HCT116 (cell line): Measurements from ENCODE around the gene RNGTT.

Experiments
- ATF3 ChIP-seq: IDR thresholded peaks from 2 replicates; pipeline ENCODE4 v1.6.1; 2012
- CEBPB ChIP-seq: IDR thresholded peaks from 2 replicates; pipeline ENCODE4 v1.6.1; 2012; ENCODE audit warnings: low read depth
- CTCF ChIP-seq, 3 experiments: fragments of 200-600 bp in 1 of 3; sonication (generic) in 1 of 3; IDR thresholded peaks in 2 of 3; conservative IDR thresholded peaks in 1 of 3; 2 replicates each; pipeline ENCODE4 v1.5.1; 2012 to 2017; ENCODE audit warnings: low read depth in 2 of 3, low read length in 2 of 3, antibody characterized with exemption in 1 of 3, borderline replicate concordance in 1 of 3, control low read depth in 1 of 3, mild to moderate bottlenecking in 1 of 3, mixed read lengths in 1 of 3, mixed run types in 1 of 3, moderate library complexity in 1 of 3; ENCODE audit not compliant: insufficient read depth in 1 of 3
- EGR1 ChIP-seq: IDR thresholded peaks from 2 replicates; pipeline ENCODE4 v1.6.1; 2012; ENCODE audit warnings: low read depth
- EZH2 ChIP-seq: fragments of 200-600 bp; sonication (generic); IDR thresholded peaks from 2 replicates; pipeline ENCODE4 v1.6.1; 2017; ENCODE audit warnings: antibody characterized with exemption, mixed run types
- EZH2phosphoT487 ChIP-seq: fragments of 200-600 bp; IDR thresholded peaks from 2 replicates; pipeline ENCODE4 v1.6.1; 2018; ENCODE audit warnings: antibody characterized with exemption, borderline replicate concordance
- JUND ChIP-seq: IDR thresholded peaks from 2 replicates; pipeline ENCODE4 v1.6.1; 2012
- POLR2A ChIP-seq: IDR thresholded peaks from 2 replicates; pipeline ENCODE4 v1.7.0; 2011; ENCODE audit warnings: borderline replicate concordance; ENCODE audit not compliant: insufficient read depth, insufficient read length; ENCODE audit errors: extremely low read depth
- SIN3A ChIP-seq: IDR thresholded peaks from 2 replicates; pipeline ENCODE4 v1.6.1; 2012; ENCODE audit warnings: low read depth
- SRF ChIP-seq: IDR thresholded peaks from 2 replicates; pipeline ENCODE4 v1.6.1; 2012; ENCODE audit warnings: low read depth
- YY1 ChIP-seq: IDR thresholded peaks from 2 replicates; pipeline ENCODE4 v1.6.1; 2011; ENCODE audit warnings: low read length, low read depth, moderate library complexity, mild to moderate bottlenecking; ENCODE audit not compliant: insufficient replicate concordance; ENCODE audit errors: extremely low read depth
- TF ChIP-seq, protein P1 (sequence below): IDR thresholded peaks from 2 replicates; pipeline ENCODE4 v1.6.1; 2012
- TF ChIP-seq, protein P2 (sequence below): IDR thresholded peaks from 2 replicates; pipeline ENCODE4 v1.6.1; 2012; ENCODE audit warnings: low read depth

DNA sequence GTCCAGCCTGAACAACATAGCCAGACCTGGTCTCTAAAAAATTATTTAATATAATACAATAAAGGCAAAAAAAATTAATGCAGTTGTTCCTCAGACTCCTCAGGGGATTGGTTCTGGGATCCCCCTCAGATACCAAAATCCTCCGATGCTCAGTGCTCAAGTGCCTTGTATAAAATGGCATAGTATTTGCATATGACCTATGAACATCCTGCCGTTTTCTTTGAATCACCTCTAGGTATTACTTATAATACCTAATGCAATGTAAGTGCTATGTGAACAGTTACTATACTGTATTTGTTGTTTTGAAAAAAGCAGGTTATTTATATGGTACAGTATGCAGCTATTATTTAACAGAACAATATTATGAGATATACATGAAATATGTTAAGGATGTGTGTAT is 43.3 kb downstream of the RNGTT start:
- TF ChIP-seq, protein P1, sequence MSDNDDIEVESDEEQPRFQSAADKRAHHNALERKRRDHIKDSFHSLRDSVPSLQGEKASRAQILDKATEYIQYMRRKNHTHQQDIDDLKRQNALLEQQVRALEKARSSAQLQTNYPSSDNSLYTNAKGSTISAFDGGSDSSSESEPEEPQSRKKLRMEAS, result no peak
- TF ChIP-seq YY1 (no peak), CTCF (IDR thresholded peaks at IDR 0.05 in 2 of 3, conservative IDR thresholded peaks at IDR 0.05 in 1 of 3; ENCODE audit: borderline replicate concordance in 1 of 3, insufficient read depth in 1 of 3, low read depth in 2 of 3, low read length in 2 of 3) (no peak), SIN3A (no peak), POLR2A (no peak), ATF3 (no peak), SRF (no peak), EGR1 (no peak), CEBPB (no peak), EZH2 (no peak), EZH2phosphoT487 (no peak), JUND (no peak)
- TF ChIP-seq, protein P2, sequence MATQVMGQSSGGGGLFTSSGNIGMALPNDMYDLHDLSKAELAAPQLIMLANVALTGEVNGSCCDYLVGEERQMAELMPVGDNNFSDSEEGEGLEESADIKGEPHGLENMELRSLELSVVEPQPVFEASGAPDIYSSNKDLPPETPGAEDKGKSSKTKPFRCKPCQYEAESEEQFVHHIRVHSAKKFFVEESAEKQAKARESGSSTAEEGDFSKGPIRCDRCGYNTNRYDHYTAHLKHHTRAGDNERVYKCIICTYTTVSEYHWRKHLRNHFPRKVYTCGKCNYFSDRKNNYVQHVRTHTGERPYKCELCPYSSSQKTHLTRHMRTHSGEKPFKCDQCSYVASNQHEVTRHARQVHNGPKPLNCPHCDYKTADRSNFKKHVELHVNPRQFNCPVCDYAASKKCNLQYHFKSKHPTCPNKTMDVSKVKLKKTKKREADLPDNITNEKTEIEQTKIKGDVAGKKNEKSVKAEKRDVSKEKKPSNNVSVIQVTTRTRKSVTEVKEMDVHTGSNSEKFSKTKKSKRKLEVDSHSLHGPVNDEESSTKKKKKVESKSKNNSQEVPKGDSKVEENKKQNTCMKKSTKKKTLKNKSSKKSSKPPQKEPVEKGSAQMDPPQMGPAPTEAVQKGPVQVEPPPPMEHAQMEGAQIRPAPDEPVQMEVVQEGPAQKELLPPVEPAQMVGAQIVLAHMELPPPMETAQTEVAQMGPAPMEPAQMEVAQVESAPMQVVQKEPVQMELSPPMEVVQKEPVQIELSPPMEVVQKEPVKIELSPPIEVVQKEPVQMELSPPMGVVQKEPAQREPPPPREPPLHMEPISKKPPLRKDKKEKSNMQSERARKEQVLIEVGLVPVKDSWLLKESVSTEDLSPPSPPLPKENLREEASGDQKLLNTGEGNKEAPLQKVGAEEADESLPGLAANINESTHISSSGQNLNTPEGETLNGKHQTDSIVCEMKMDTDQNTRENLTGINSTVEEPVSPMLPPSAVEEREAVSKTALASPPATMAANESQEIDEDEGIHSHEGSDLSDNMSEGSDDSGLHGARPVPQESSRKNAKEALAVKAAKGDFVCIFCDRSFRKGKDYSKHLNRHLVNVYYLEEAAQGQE, result no peak
